Activated CD4-positive, alpha-beta T cell treated with anti-CD3 and anti-CD28 coated beads, Interleukin-2, Interleukin-4, amounts not matched to agents 100 ng/mL and 50 ng/mL, durations not matched to agents 16 hours and 8 hours (primary cell): ENCODE data around the gene C12orf57.
A peak's percentile ranks its signal among the peaks of the same experiment; 100 is the strongest.

Experiments
- DNase-seq: peaks from one replicate; pipeline ENCODE4 v3.0.0-alpha.2; 2020; ENCODE audit warnings: low spot score

The C12orf57 gene

DNA sequence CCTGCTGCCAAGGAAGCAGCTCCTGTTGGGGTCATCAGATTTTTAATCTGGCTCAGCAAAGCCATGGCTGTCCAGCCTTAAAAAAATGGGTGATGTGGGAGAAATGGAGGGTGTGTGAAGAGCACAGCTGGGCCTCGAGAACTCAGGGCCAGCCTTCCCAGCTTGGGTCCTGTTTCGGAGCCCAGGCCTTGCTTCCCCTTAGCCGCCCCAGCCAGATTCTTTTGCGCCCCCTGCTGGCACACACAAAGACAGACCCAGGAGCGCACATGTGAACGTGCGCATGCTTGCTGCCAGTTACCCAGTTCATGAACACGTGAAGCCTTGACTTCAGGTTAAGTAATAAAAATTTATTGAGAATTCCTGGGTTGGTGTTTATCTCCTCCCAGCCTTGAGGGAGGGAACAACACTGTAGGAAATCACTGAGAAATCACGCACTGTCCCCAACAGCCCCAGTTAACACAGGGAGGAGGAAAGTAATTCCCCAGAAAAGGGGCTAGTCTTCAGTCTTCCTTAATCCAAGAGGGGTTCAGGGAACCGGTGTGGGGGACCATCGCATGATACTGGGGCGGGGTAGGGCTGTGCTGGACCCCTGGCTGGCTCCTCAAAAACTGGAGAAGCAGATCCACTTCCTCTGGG is 21.3 kb downstream of the C12orf57 start:
- DNase-seq: peak; percentile 93

DNA sequence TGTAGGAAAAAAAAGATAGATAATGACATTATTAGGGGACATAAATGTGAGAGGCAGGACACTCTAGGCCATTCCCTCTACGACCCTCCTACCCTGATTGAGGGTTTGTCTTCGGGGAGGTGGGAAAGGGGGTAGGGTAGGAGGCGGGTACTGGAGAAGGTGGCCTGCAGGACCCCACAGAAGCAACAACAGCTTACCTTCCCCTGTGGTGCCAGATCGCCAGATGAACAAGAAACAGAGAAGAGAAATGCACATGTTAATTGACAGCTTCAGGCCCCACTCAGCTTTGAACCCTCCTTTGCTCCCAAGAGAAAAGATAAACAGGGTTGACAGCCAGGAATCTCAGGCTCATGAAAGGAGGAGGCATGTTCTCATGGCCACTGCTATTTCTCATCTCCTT is 21.9 kb downstream of the C12orf57 start:
- DNase-seq: no peak

DNA sequence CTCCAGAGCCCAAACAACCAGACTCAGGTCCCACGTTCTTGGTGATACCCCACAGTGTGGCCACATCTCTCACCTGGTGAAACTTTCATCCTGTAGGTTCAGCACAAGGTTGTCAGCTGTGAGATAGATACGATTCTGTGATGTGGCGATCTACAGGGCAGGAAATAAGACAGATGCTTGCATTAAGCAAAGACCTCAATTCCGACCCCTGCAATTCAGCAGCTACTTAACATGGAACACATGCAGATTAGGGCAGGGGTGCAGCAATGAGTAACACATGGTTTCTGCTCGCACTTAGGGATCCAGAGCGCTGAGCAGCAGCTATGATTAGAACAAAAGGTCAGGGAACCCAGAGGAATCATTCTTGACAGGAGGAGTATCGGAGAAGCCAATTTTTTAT is 22.5 kb downstream of the C12orf57 start:
- DNase-seq: no peak

DNA sequence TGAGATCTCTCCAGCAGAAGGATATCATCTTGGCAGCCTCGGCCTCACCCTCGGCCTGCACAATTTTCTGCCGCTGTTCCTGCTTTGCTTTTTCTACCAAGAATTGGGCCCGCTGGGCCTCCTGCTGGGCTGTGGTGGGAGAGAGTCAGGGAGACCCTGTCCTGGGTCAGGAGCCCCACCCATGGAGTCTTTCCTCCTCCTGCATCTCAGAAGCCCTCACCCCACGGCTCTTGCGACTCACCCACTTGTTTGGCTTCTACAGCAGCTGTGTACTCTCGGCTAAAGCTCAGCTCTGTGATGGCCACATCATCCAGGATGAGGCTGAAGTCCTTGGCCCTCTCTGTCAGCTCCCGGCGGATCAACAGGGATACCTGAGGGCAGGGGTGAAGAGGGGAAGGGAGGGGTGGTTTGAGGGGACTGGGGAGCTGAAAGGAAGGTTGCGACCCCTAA is 23.9 kb downstream of the C12orf57 start:
- DNase-seq: no peak

DNA sequence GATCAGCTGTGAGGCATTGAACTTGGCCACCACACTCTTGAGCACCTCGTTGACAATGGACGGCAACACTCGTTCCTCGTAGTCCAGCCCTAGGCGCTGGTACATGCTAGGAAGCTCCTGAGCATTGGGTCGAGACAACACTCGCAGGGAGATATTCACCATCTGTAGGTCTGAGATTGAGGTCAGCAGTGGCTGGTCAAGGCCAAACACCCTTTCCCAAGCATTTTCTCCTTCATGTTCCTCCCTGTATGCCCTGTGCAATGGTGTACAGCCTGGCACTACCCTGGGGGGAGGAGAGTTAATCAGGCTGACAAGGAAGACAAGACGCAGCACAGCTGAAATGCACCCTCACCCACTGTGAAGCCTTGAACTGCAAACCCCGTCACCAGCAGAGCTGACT is 24.6 kb downstream of the C12orf57 start:
- no peak for DNase-seq

DNA sequence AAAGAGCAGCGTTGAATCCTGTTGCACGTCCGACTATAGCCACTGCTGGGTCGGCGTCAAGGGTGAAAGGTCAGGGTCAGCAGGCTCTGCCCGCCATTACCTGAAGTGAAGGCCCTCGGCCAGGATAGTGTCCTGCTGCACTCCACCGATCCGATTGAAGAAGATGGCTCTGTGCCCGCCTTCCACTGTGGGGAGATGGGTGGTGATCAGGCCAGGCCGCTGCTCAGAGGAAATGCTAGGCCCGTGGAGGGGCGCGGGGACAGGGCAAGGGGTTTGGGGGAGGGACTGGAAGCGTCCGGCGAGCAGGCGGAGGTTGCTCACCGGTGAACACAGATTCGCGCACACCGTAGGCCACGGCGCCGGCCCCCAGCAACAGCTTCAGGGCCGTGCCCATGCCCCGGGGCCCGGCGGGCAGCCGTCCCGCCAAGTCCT is 26.3 kb downstream of the C12orf57 start:
- DNase-seq: no peak

DNA sequence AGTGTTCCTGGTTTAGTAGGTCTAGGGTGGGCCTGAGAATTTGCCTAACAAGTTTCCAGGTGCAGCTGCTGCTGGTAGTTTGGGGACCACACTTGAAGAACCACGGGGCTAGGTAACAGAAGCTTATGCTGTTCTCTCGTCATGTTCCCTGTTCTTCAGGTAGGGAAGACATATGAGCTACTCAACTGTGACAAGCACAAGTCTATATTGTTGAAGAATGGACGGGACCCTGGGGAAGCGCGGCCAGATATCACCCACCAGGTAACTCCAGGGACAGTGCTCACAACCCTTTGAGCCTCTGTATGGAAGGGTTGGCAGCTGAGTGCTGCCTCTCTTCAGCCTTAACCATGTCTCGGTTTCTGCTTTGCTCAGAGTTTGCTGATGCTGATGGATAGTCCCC is 30.4 kb downstream of the C12orf57 start:
- no peak for DNase-seq

DNA sequence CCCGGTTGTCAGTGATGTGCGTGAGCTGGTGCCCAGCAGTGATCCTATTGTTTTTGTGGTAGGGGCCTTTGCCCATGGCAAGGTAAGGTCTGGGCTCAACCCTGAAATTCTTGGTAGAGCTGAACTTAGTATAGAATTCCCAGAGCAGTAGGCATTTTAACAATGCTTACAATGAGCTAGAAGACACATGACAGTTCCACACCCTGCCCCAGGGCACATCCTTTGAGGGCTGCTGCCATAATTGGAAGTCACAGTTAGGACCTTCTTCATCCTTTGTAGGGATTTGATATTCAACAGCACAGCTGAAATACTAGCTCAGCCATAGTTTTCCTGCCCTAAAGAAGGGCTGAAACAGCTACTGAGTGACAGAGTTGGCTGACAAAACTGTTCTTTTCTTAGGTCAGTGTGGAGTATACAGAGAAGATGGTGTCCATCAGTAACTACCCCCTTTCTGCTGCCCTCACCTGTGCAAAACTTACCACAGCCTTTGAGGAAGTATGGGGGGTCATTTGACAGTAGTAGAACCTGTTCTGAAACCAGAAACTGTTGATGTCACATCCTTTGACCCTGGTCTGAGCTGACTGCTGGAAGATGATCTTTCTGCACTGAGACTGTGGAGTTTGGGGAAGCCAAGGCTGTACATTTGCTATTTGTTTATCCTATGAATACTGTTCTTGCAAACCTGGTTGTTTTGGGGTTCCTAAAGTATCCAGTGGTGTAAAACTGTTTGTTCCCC is 31.6 kb downstream of the C12orf57 start:
- no peak for DNase-seq

DNA sequence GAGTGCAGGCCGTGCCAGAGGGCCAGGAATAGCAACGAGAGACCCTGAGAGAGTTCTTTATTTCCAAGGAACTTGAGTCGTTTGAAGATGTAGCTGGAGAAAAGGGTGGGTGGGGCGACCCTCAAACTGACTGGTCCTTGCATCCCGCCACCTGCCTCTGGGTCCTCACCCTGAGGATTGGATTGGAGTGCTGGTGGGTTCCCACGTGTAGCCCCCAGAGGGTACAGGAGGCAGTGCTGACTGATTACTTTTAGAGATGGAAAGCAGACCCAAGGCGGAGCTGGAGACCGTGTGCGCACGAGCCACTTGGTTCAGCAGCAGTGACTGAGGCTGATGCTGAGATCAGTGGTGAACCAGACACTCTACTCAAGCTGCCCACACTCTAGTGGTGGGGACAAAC is 33.8 kb downstream of the C12orf57 start:
- DNase-seq: no peak

DNA sequence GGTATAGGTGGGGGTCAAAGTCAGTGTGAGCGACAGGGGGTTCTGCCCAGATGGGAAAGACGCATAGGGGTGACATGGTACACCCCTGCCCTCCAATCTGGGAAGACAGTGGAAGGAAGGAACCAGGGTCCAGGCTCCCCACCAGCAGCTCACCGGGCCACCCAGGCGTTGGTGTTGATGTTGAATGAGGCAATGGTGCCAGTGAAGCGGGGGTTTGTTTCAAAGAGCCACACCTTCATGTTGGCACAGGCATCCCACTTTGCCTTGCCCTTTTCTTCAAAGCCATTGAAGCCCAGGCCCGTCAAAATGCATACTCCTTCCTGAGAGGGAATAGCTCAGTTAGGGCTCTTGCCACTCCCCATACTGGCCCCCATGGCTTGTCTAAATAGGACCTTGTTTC is 34.4 kb downstream of the C12orf57 start:
- DNase-seq: no peak

DNA sequence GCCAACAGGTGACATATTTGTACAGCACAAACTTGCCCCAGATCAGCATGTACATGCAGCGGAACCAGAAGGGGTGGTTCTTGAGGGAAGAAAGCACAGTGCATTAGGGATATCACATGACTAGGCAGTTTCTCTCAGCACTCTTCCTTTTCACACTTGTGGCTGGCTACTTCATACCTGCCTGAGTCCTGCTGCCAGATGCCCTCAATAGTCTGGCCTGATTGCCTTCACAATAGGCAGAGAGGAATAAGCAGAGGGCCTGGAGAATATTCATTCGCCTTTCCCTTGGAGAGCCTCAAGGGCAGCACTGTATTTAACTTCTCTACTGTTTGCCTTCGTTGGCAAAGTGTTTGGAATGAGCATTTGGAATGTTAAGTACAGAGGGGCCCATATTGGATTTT is 34.8 kb downstream of the C12orf57 start:
- no peak for DNase-seq

DNA sequence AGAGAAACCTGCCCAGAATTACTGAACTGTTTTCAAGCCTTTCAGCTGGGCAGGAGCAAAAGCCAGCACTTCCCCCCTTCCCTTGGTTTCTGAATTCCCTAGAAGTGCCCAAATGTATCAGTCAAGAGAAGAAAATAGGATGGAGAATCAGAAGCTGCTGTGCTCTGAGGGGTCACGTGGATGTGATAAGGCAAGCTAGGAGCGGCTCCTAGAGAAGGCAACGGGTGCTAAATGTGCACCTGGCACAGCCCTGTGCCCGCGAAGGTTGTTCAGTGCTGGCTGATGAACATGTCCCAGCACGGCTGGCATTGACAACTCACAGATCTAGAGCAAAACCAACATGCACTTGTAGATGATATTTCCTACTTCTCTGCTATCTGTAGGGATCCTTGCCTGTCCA is 35.2 kb downstream of the C12orf57 start:
- DNase-seq: no peak

DNA sequence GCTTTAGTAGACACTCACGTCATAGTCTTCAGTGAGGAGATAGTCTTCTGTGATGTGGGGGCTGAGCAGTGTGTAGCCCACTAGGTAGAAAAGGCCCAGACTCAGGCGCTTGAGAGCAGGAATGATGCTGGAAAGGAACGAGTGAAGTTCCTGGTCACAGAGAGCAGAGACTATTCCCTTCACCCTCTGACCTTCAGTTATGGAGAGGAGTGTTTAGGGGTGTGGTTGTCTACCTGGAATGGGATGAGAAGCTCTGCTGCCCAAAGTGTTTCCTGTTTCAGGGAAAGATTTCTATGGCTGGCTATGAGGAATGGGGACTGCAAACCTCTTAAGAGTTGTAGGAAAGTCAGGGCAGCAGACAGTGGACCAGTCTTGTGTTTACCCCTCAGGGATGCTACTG is 35.6 kb downstream of the C12orf57 start:
- DNase-seq: no peak

DNA sequence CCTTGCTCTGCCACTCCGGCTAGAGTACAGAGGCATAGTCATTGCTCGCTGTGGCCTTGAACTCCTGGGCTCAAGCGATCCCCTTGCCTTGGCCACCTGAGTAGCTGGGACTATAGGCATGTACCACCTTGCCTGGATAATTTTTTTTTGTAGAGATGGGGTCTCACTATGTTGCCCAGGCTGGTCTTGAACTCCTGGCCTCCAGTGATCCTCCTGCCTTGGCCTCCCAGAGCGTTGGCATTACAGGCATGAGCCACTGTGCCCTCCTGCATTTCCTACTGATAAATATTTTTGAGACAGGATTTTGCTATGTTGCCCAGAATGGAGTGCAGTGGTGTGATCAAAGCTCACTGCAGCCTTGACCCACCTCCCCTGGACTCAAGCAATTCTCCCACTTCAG is 36.3 kb downstream of the C12orf57 start:
- DNase-seq: no peak

DNA sequence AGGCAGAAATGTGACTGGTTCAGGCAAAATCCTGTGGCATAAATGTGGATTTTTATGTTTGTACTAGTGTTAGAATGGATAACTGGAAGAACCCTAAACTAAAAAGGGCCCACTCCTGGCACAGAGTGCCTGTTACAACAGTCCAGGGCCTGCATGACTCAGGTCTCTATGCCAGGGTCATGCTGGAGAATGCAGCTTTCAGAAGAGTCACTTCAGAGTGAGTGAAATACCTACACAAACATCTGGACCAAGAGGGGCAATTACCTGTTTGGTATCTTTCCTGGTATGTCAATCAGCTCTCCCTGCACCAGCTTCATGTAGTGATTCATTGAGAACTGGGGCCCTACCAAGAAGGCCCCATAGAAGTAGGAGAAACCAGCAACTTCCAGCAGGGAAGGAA is 36.9 kb downstream of the C12orf57 start:
- no peak for DNase-seq

DNA sequence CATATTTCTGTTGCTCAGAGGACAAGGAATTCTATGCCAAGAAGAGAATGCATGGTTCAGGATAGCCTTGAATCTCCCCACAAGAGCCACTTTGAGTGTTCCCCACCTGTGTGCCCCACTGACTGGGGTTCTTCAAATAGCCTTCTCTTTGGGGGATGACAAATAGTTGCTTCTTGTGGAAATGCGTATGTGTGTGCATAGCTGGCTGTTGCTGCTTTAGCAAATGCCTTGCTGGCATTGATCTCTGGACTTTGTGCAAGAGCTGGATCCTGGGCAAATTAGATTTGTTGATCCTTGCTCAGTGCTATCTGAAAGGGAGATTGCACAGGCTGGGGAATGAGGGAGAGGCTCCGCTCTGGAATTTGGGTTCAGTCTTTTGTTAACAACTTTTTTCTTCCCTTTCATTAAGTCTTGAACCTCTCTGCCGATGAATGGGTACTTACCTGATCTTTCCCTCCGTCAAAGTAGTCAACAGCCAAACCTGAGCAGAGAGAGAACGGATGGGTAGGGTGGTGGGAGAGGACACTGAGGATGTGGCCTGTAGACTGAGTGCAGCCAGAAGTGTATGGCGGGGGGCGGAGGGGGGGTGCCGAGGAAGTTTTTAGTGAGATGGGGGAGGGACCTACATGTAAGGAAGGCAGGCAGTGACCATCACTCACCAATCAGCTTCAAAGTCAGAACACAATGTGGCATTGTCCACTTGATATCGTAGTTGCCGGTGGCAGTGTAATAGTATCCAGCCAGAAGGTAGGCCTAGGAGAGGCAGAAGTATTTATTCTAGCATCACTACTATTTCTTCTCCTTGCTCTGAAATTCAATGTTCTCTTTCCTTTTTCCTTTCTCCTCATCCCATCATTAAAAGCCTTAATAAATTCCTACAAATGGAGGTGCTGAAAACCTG is 37.6 kb downstream of the C12orf57 start:
- no peak for DNase-seq

DNA sequence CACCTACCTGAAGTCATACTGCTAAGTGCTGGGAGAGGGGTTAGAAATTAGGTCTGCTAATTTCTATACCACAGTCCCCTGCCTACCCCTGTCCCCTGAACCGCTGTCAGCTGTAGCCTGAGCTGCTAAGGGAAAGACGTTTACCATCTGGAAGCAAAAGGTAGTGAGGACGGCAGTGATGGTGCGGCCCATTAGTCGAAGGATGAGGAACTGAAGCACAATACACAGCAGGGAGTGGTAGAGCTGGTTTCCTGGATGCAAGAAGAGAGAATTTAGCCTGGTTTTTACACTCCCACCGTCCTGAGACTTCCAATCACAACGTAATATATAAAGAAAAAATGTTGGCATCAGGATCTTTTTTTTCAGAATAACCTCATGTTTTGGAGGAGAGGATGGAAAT is 38.7 kb downstream of the C12orf57 start:
- DNase-seq: no peak

DNA sequence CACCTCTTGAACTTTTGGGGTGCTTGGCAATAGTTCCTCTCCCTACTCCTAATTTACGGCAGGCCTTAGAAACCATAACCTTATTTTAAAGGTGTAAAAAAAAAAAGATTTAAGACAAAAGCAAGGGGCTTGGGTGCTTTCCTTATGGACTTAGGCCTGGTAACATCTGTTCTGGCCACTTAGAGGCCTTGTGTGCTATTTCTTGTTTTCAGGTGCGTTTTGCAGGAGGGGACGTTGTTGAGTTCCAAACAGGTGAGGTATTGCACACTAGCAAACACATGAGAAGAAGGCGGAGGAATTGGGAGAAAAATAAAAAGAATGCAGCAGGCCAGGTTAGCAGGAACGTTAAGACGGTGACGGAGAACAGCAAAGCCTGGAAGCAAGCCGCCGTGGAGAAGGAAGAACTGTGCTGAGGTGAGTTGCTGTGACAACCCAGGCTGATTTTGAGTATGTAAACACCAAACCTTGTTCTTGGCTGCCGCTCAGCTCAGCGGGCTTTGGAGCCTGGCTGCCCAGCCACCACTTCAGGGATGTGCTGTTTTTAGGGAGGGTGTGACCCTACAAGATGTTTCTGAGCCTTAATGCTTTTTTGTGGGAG is 44.2 kb downstream of the C12orf57 start:
- no peak for DNase-seq
